SK-N-SH (cell line): ENCODE measurements around the gene C6. TPM values are rescaled to one million over a fixed set of nuclear protein-coding genes. Genes with fewer than 3 reads are reported as not detected.

Experiments used
- CTCF ChIA-PET: fragments of 300-600, 350-600 bp; formaldehyde crosslinking; extraction: SDS; loops from one replicate; lab custom pipeline; 2021; lab: Yijun Ruan, JAX
- POLR2A ChIA-PET: fragments of 350-600 bp; sonication (Branson Sonifier 250); formaldehyde crosslinking; extraction: SDS; loops from one replicate; lab custom pipeline; 2020; ENCODE audit warnings: antibody characterized with exemption, inconsistent platforms; lab: Yijun Ruan, JAX
- DNase-seq: peaks from one replicate; pipeline ENCODE4 v3.0.0; 2012
- H2AFZ ChIP-seq: fragments of 200-600 bp; sonication (generic); 2 replicates; pipeline ENCODE4 v1.8.1; 2016; ENCODE audit warnings: antibody characterized with exemption, mild to moderate bottlenecking, low read depth
- H3F3A ChIP-seq: fragments of 200-600 bp; sonication (generic); replicated peaks from 2 replicates; pipeline ENCODE3; 2016; ENCODE audit warnings: antibody characterized with exemption, mild to moderate bottlenecking; ENCODE audit not compliant: insufficient read depth
- H3K27ac ChIP-seq, 2 experiments: fragments of 200-500 bp in 1 of 2; fragments of 200-600 bp in 1 of 2; sonication (Bioruptor generic) in 1 of 2; sonication (generic), shearing (Covaris generic) in 1 of 2; 2 replicates each; pipeline versions ENCODE4 v1.5.1 to v1.6.1; 2014 to 2016; ENCODE audit warnings: low read depth in 2 of 2, inconsistent platforms in 1 of 2, low read length in 1 of 2, mild to moderate bottlenecking in 1 of 2, mixed read lengths in 1 of 2
- H3K27me3 ChIP-seq: fragments of 200-600 bp; sonication (generic), shearing (Covaris generic); 2 replicates; pipeline ENCODE4 v1.6.1; 2016; ENCODE audit warnings: mixed run types; ENCODE audit not compliant: insufficient read depth
- H3K36me3 ChIP-seq, 2 experiments: fragments of 200-500 bp in 1 of 2; fragments of 200-600 bp in 1 of 2; sonication (Bioruptor generic) in 1 of 2; sonication (generic) in 1 of 2; replicated peaks in 1 of 2; 2 replicates each; pipeline versions ENCODE3 to v1.5.1; 2014 to 2016; ENCODE audit warnings: low read length in 1 of 2, mild to moderate bottlenecking in 1 of 2; ENCODE audit not compliant: insufficient read depth in 2 of 2, control insufficient read depth in 1 of 2
- H3K4me1 ChIP-seq, 2 experiments: fragments of 200-500 bp in 1 of 2; fragments of 200-600 bp in 1 of 2; sonication (Bioruptor generic) in 1 of 2; sonication (generic), shearing (Covaris generic) in 1 of 2; 2 replicates each; pipeline versions ENCODE4 v1.5.1 to v1.6.1; 2014 to 2016; ENCODE audit warnings: low read depth in 1 of 2, low read length in 1 of 2, mixed run types in 1 of 2; ENCODE audit not compliant: insufficient read depth in 2 of 2, control insufficient read depth in 1 of 2
- H3K4me2 ChIP-seq: fragments of 200-600 bp; sonication (generic), shearing (Covaris generic); 2 replicates; pipeline ENCODE4 v1.6.1; 2017; ENCODE audit warnings: mixed run types
- H3K4me3 ChIP-seq, 2 experiments: fragments of 200-500 bp in 1 of 2; fragments of 200-600 bp in 1 of 2; sonication (Bioruptor generic) in 1 of 2; sonication (generic), shearing (Covaris generic) in 1 of 2; 2 replicates each; pipeline versions ENCODE4 v1.5.1 to v1.8.1; 2014 to 2016; ENCODE audit warnings: low read depth in 2 of 2, inconsistent platforms in 1 of 2, low read length in 1 of 2, mild to moderate bottlenecking in 1 of 2, mixed read lengths in 1 of 2, moderate library complexity in 1 of 2
- H3K79me2 ChIP-seq: fragments of 200-600 bp; sonication (generic); 2 replicates; pipeline ENCODE4 v1.8.1; 2017; ENCODE audit warnings: mild to moderate bottlenecking; ENCODE audit not compliant: insufficient read depth
- H3K9ac ChIP-seq: fragments of 200-600 bp; sonication (generic); 2 replicates; pipeline ENCODE4 v1.6.1; 2017; ENCODE audit warnings: mixed run types
- H3K9me2 ChIP-seq: fragments of 200-600 bp; sonication (generic); 2 replicates; pipeline ENCODE4 v1.6.1; 2017; ENCODE audit warnings: mixed run types
- H3K9me3 ChIP-seq: fragments of 200-600 bp; sonication (generic); 2 replicates; pipeline ENCODE4 v1.6.1; 2017; ENCODE audit warnings: mixed run types, mild to moderate bottlenecking, moderate library complexity
- H4K20me1 ChIP-seq: fragments of 200-600 bp; sonication (generic); 2 replicates; pipeline ENCODE4 v1.6.1; 2017; ENCODE audit warnings: mild to moderate bottlenecking, mixed run types; ENCODE audit not compliant: insufficient read depth
- CHD2 ChIP-seq: fragments of 150-350 bp; IDR thresholded peaks from 2 replicates; pipeline ENCODE4 v1.6.1; 2018; ENCODE audit warnings: low read length; ENCODE audit not compliant: partially characterized antibody
- EZH2phosphoT487 ChIP-seq: fragments of 200-600 bp; sonication (generic); IDR thresholded peaks from 2 replicates; pipeline ENCODE4 v1.6.1; 2017; ENCODE audit warnings: low read depth, mixed run types, mild to moderate bottlenecking, antibody characterized with exemption, moderate library complexity, borderline replicate concordance
- FOXJ3 ChIP-seq: sonication (generic); formaldehyde crosslinking; IDR thresholded peaks from 2 replicates; pipeline ENCODE4 v1.5.1; 2020; ENCODE audit warnings: mild to moderate bottlenecking, missing genetic modification reagents
- GATA2 ChIP-seq: sonication (generic); formaldehyde crosslinking; IDR thresholded peaks from 2 replicates; pipeline ENCODE4 v1.5.0; 2020; ENCODE audit warnings: mild to moderate bottlenecking, missing genetic modification reagents
- JUND ChIP-seq: IDR thresholded peaks from 2 replicates; pipeline ENCODE4 v1.4.0; 2012
- MEF2A ChIP-seq: IDR thresholded peaks from 2 replicates; pipeline ENCODE4 v1.4.0; 2012; ENCODE audit warnings: low read depth, borderline replicate concordance
- MXI1 ChIP-seq: IDR thresholded peaks from 2 replicates; pipeline ENCODE4 v1.6.1; 2012; ENCODE audit warnings: mild to moderate bottlenecking, low read depth, low read length, improper control_type of control experiment
- NFIC ChIP-seq: IDR thresholded peaks from 2 replicates; pipeline ENCODE4 v1.4.0; 2012; ENCODE audit warnings: borderline replicate concordance
- NRF1 ChIP-seq: IDR thresholded peaks from 2 replicates; pipeline ENCODE4 v1.6.1; 2012; ENCODE audit warnings: low read depth, mild to moderate bottlenecking, low read length
- POLR2AphosphoS5 ChIP-seq: IDR thresholded peaks from 2 replicates; pipeline ENCODE4 v1.6.1; 2012; ENCODE audit warnings: low read depth, low read length
- REST ChIP-seq: IDR thresholded peaks from 2 replicates; pipeline ENCODE4 v1.6.1; 2012; ENCODE audit warnings: mild to moderate bottlenecking, low read depth, low read length, moderate library complexity
- RFX5 ChIP-seq: IDR thresholded peaks from 2 replicates; pipeline ENCODE4 v1.6.1; 2012; ENCODE audit warnings: mild to moderate bottlenecking, improper control_type of control experiment, low read length
- RXRA ChIP-seq: IDR thresholded peaks from 2 replicates; pipeline ENCODE4 v1.4.0; 2012; ENCODE audit warnings: low read depth, mild to moderate bottlenecking, borderline replicate concordance
- TAF1 ChIP-seq: IDR thresholded peaks from 2 replicates; pipeline ENCODE4 v1.6.1; 2012; ENCODE audit warnings: low read depth, mild to moderate bottlenecking, low read length, moderate library complexity, borderline replicate concordance
- TEAD4 ChIP-seq: IDR thresholded peaks from 2 replicates; pipeline ENCODE4 v1.4.0; 2012; ENCODE audit warnings: mild to moderate bottlenecking, borderline replicate concordance; ENCODE audit not compliant: insufficient read depth
- ZBTB33 ChIP-seq: IDR thresholded peaks from 2 replicates; pipeline ENCODE4 v1.4.0; 2012; ENCODE audit warnings: low read depth, borderline replicate concordance
- WGBS: methylation state at CpG from one replicate; pipeline ENCODE4 v1.1.6; 2017; ENCODE audit warnings: low lambda C conversion rate; 5-methylcytosine and 5-hydroxymethylcytosine counted together
- polyA plus RNA-seq, 3 experiments: library from polyadenylated mRNA; depleted of rRNA; stranded (reverse); fragments of >200 nt; gene quantifications; 2 replicates each; pipeline ENCODE4 v1.2.3, GENCODE V29; 2012
- TF ChIP-seq, protein P1 (sequence below): fragments of 150-350 bp; IDR thresholded peaks from 2 replicates; pipeline ENCODE4 v1.6.1; 2016; ENCODE audit warnings: mild to moderate bottlenecking, low read depth, low read length
- TF ChIP-seq, protein P2 (sequence below): fragments of 200-600 bp; sonication (generic); IDR thresholded peaks from 2 replicates; pipeline ENCODE4 v1.6.1; 2017; ENCODE audit warnings: antibody characterized with exemption, mild to moderate bottlenecking, moderate library complexity

Gene C6
- polyA plus RNA-seq, 1 of the 3 experiments (the other 2 are of a cell fraction), result 0.08 TPM

DNA sequence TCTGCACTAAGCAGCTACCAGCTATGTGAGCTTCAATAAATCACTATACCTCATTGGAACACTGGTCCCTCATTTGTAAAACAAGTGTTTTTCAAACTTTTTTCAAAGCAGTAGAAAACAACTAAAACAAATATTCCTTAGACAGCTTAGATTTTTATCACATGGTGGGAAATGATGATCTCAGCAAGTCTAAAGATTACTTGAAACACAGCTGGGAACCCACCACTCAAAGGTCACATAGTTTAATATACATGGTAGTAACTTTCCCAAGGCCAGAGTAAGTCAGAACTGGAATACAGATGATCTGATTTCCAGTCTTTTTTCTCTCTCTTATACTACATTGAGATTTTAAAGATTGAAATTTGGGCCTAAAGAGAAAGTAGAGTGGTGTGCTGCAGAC is 850 bp upstream of the C6 start:
- H3K4me2 ChIP-seq, result no peak overlapping the region
- TF ChIP-seq MEF2A (no peak), NRF1 (no peak), CHD2 (no peak)
- no peaks in the 10 kb centered on the region for H4K20me1 ChIP-seq
- ChIA-PET POLR2A (no interaction called here), CTCF (no interaction called here)
- no peaks in the 10 kb centered on the region; a peak in 1 of 4 replicates for H3K4me1 ChIP-seq
- no peak overlapping the region for H3K4me3 ChIP-seq
- no peak overlapping the region for H3K9ac ChIP-seq
- H3F3A ChIP-seq, result no peaks in the 10 kb centered on the region
- H3K27me3 ChIP-seq, result no peaks in the 10 kb centered on the region
- H3K36me3 ChIP-seq, result no peaks in the 10 kb centered on the region
- H3K9me3 ChIP-seq, result no peaks in the 10 kb centered on the region
- H3K9me2 ChIP-seq, result no peaks in the 10 kb centered on the region
- DNase-seq, result no peak
- H3K27ac ChIP-seq, result no peak overlapping the region
- H3K79me2 ChIP-seq, result no peaks in the 10 kb centered on the region
- no peak overlapping the region for H2AFZ ChIP-seq

- Histone ChIP-seq H2AFZ (no peak overlapping the region), H4K20me1 (no peaks in the 10 kb centered on the region), H3K27ac (no peak overlapping the region), H3K4me3 (no peak overlapping the region), H3K4me1 (no peaks in the 10 kb centered on the region), H3K79me2 (no peaks in the 10 kb centered on the region), H3K4me2 (no peak overlapping the region), H3K27me3 (no peaks in the 10 kb centered on the region), H3K36me3 (no peaks in the 10 kb centered on the region), H3K9me2 (no peaks in the 10 kb centered on the region), H3K9ac (no peak overlapping the region), H3K9me3 (no peaks in the 10 kb centered on the region), H3F3A (no peaks in the 10 kb centered on the region)
- ChIA-PET POLR2A (no interaction called here), CTCF (interaction anchor here (0.6 to 1.3 kb wide), 2 partner anchors 18 to 542 kb away, joined by 3 to 5 read pairs; no protein-coding TSS in a partner anchor)
- WGBS, result 43% methylated on average over 1 of the region's 1 CpG
- TF ChIP-seq MXI1 (no peak), RFX5 (no peak), POLR2AphosphoS5 (no peak), ZBTB33 (no peak), TAF1 (no peak), CHD2 (no peak), RXRA (no peak), JUND (no peak), EZH2phosphoT487 (no peak), MEF2A (no peak), TEAD4 (no peak), FOXJ3 (no peak), NFIC (no peak), REST (no peak), GATA2 (CRISPR knock-in tag) (no peak)
- TF ChIP-seq, protein P1, sequence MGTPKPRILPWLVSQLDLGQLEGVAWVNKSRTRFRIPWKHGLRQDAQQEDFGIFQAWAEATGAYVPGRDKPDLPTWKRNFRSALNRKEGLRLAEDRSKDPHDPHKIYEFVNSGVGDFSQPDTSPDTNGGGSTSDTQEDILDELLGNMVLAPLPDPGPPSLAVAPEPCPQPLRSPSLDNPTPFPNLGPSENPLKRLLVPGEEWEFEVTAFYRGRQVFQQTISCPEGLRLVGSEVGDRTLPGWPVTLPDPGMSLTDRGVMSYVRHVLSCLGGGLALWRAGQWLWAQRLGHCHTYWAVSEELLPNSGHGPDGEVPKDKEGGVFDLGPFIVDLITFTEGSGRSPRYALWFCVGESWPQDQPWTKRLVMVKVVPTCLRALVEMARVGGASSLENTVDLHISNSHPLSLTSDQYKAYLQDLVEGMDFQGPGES, result no peak
- TF ChIP-seq, protein P2, sequence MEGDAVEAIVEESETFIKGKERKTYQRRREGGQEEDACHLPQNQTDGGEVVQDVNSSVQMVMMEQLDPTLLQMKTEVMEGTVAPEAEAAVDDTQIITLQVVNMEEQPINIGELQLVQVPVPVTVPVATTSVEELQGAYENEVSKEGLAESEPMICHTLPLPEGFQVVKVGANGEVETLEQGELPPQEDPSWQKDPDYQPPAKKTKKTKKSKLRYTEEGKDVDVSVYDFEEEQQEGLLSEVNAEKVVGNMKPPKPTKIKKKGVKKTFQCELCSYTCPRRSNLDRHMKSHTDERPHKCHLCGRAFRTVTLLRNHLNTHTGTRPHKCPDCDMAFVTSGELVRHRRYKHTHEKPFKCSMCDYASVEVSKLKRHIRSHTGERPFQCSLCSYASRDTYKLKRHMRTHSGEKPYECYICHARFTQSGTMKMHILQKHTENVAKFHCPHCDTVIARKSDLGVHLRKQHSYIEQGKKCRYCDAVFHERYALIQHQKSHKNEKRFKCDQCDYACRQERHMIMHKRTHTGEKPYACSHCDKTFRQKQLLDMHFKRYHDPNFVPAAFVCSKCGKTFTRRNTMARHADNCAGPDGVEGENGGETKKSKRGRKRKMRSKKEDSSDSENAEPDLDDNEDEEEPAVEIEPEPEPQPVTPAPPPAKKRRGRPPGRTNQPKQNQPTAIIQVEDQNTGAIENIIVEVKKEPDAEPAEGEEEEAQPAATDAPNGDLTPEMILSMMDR, result no peak
- DNase-seq, result no peak
Measured at GRCh38 chr5:41212935-41213334, 397 bp downstream of the C6 start.
